ENCODE results near the gene DEFB123.

DEFB123 gene

DNA sequence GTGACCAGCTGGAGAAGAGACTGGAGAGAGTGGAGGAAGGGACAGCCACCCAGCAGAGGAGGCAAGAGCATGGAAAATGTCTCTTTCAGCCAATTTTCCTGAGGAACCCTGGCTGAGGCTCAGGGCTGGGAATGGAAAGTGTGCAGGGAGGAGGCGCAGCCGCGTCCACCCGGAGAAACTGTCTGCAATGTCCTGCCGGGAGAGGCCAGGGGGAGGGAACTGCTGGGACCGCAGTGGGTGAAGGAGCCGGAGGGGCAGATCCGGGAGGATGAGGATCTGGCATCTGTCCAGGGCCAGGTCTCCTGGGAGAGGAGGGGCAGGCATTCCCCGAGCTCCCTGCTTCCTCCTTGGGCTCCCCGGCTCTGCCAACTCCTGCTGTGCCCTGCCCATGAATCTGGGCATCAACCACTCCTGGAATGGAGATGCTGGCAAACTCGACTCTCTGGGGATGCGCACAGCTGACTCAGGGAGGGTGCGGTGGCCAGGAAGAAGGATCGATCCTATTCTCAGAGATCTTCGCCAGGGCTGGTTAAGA is 56.4 kb downstream of the DEFB123 start:
- Histone ChIP-seq H3K4me1 (ENCODE audit: insufficient read depth, low read length, poor library complexity, severe bottlenecking) (no peaks in the 10 kb centered on the region), H3K36me3 (ENCODE audit: insufficient read depth, low read length) (no peaks in the 10 kb centered on the region), H3K9me3 (ENCODE audit: insufficient read depth, low read depth, low read length) (no peaks in the 10 kb centered on the region), H4K20me1 (ENCODE audit: insufficient read depth, low read length, poor library complexity, severe bottlenecking) (no peaks in the 10 kb centered on the region), H3K4me3 (ENCODE audit: low read length, poor library complexity, severe bottlenecking) (no peak overlapping the region), H3K9ac (ENCODE audit: low read depth, low read length, poor library complexity, severe bottlenecking) (no peak overlapping the region), H3K27me3 (ENCODE audit: insufficient read depth, low read length, poor library complexity, severe bottlenecking) (no peaks in the 10 kb centered on the region), H3K9me2 (replicated peaks; ENCODE audit: low read depth, low read length) (no peaks in the 10 kb centered on the region), H3F3A (ENCODE audit: low read depth) (no peaks in the 10 kb centered on the region), H3K79me2 (ENCODE audit: insufficient read depth, low read length) (no peaks in the 10 kb centered on the region), H2AFZ (ENCODE audit: low read length) (no peak overlapping the region), H3K4me2 (ENCODE audit: low read depth, low read length, poor library complexity, severe bottlenecking) (no peak overlapping the region)
- TF ChIP-seq, protein P1, sequence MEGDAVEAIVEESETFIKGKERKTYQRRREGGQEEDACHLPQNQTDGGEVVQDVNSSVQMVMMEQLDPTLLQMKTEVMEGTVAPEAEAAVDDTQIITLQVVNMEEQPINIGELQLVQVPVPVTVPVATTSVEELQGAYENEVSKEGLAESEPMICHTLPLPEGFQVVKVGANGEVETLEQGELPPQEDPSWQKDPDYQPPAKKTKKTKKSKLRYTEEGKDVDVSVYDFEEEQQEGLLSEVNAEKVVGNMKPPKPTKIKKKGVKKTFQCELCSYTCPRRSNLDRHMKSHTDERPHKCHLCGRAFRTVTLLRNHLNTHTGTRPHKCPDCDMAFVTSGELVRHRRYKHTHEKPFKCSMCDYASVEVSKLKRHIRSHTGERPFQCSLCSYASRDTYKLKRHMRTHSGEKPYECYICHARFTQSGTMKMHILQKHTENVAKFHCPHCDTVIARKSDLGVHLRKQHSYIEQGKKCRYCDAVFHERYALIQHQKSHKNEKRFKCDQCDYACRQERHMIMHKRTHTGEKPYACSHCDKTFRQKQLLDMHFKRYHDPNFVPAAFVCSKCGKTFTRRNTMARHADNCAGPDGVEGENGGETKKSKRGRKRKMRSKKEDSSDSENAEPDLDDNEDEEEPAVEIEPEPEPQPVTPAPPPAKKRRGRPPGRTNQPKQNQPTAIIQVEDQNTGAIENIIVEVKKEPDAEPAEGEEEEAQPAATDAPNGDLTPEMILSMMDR (conservative IDR thresholded peaks at IDR 0.05; ENCODE audit: low read length) = no peak
- no peak for TF ChIP-seq EZH2phosphoT487 (IDR thresholded peaks at IDR 0.05; ENCODE audit: borderline replicate concordance)

DNA sequence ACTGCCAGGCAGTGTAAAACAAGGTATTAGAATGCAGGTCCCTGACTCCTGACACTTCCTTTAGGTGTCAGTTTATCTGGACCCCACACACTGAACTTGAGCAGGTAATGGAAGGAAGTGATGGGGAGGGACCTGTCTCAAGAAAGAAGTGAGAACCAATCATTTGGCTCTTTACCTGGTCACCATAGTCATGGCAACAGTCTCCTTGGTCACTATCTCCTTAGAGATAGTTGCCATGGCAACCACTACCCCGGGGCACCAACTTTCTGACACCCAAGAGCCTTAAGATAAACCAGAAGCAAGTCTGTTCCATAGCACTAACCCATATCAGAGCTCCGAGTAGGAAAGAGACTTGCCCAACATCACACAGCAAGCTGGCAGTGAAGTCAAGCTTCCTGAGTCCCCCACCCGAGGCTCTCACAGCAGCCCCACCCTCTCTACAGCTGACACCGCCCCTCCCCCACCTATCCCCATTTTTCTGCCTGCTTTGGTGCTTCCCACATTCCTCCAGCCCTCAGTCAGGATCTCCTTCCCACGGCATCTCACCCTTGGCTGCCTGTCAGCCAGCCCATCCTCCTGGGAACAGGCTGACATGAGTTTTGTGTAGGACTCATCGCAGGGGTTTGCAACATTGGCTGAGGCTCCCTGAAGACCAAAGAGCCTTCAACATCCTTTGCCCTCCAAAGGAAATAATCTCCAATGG is 57.6 kb downstream of the DEFB123 start:
- no peaks in the 10 kb centered on the region for H3K79me2 ChIP-seq (ENCODE audit: insufficient read depth, low read length)
- H3K9me3 ChIP-seq (ENCODE audit: insufficient read depth, low read depth, low read length) = no peaks in the 10 kb centered on the region
- no peak overlapping the region for H3K4me2 ChIP-seq (ENCODE audit: low read depth, low read length, poor library complexity, severe bottlenecking)
- H2AFZ ChIP-seq (ENCODE audit: low read length) = 0 out of 2 replicates have a peak overlapping the region, but pooled peaks have one; percentile 27
- H3K36me3 ChIP-seq (ENCODE audit: insufficient read depth, low read length) = no peaks in the 10 kb centered on the region
- H3K9ac ChIP-seq (ENCODE audit: low read depth, low read length, poor library complexity, severe bottlenecking) = no peak overlapping the region
- no peaks in the 10 kb centered on the region for H3K9me2 ChIP-seq (replicated peaks; ENCODE audit: low read depth, low read length)
- H3K27me3 ChIP-seq (ENCODE audit: insufficient read depth, low read length, poor library complexity, severe bottlenecking) = no peaks in the 10 kb centered on the region
- H3K4me3 ChIP-seq (ENCODE audit: low read length, poor library complexity, severe bottlenecking) = no peak overlapping the region
- no peaks in the 10 kb centered on the region for H3K4me1 ChIP-seq (ENCODE audit: insufficient read depth, low read length, poor library complexity, severe bottlenecking)
- H4K20me1 ChIP-seq (ENCODE audit: insufficient read depth, low read length, poor library complexity, severe bottlenecking) = no peaks in the 10 kb centered on the region
- TF ChIP-seq, protein P1 (conservative IDR thresholded peaks at IDR 0.05; ENCODE audit: low read length) = no peak
- no peak for TF ChIP-seq EZH2phosphoT487 (IDR thresholded peaks at IDR 0.05; ENCODE audit: borderline replicate concordance)
- H3F3A ChIP-seq (ENCODE audit: low read depth) = no peaks in the 10 kb centered on the region
